Measurements from ENCODE around the gene CAAP1. TPM values are rescaled to one million over a fixed set of nuclear protein-coding genes. Genes with fewer than 3 reads are reported as not detected.
"Not testable (repeated sequence)": the region's sequence is repeated elsewhere in the genome, so short reads cannot be mapped to it uniquely, and the experiment has no call there.

CAAP1 gene
- total RNA-seq, 1 experiment from 2014 or later: 30.5 TPM

- Histone ChIP-seq H4K20me1 (ENCODE audit: control insufficient read depth, insufficient read depth, insufficient read length) (no peaks in the 10 kb centered on the region), H3K14ac (ENCODE audit: insufficient read depth, low read length) (no peak overlapping the region), H3K23ac (ENCODE audit: insufficient read length, low read depth, low read length) (no peak overlapping the region), H2BK120ac (ENCODE audit: low read depth, low read length, poor library complexity, severe bottlenecking) (no peak overlapping the region), H2BK15ac (ENCODE audit: low read depth, low read length) (no peak overlapping the region), H4K91ac (ENCODE audit: insufficient read length, low read depth, low read length) (no peak overlapping the region), H2BK20ac (ENCODE audit: low read depth, low read length, poor library complexity, severe bottlenecking) (no peak overlapping the region), H2AFZ (ENCODE audit: low read length) (no peak overlapping the region), H3K23me2 (ENCODE audit: insufficient read length, low read depth, low read length, poor library complexity, severe bottlenecking) (no peaks in the 10 kb centered on the region), H3K27me3 (ENCODE audit: insufficient read depth, low read length) (no peaks in the 10 kb centered on the region), H2AK5ac (ENCODE audit: insufficient read length, low read length) (no peak overlapping the region), H3K27ac (ENCODE audit: insufficient read length, low read depth, low read length) (no peak overlapping the region), H3K4me1 (ENCODE audit: insufficient read depth, low read length) (no peaks in the 10 kb centered on the region), H4K5ac (ENCODE audit: insufficient read length, low read depth, low read length) (no peak overlapping the region), H2BK12ac (ENCODE audit: insufficient read length, low read depth, low read length) (no peak overlapping the region), H3K56ac (ENCODE audit: insufficient read length, low read depth, low read length) (no peak overlapping the region), H3K18ac (ENCODE audit: insufficient read length, low read depth, low read length) (no peak overlapping the region), H2BK5ac (ENCODE audit: insufficient read length, low read length) (no peak overlapping the region), H3T11ph (ENCODE audit: low read length) (no peak overlapping the region), H3K79me2 (ENCODE audit: insufficient read depth, low read length) (no peaks in the 10 kb centered on the region), H4K8ac (replicated peaks; ENCODE audit: insufficient read length, low read depth, low read length) (no peak overlapping the region), H3K9me3 (ENCODE audit: control insufficient read depth, low read depth, low read length) (peaks cover 17% of the 10 kb centered on the region), H3K4ac (ENCODE audit: low read depth, low read length) (no peak overlapping the region), H3K79me1 (ENCODE audit: insufficient read depth, low read depth, low read length, poor library complexity, severe bottlenecking) (no peaks in the 10 kb centered on the region), H3K9ac (ENCODE audit: extremely low read depth, insufficient read length, low read length) (no peak overlapping the region), H3K4me2 (ENCODE audit: insufficient read depth, insufficient read length, low read length) (no peak overlapping the region)
- no peak overlapping the region for H3K27ac Mint-ChIP-seq
- DNase-seq: no peak
- H3K4me3 Mint-ChIP-seq: no peak overlapping the region
- H3K9me3 Mint-ChIP-seq: peaks cover 25% of the 10 kb centered on the region in 2 experiments
- WGBS (ENCODE audit: extremely low coverage, insufficient read length, low lambda C conversion rate): no CpG with 5 or more reads among the region's 4 CpGs
- no peak for TF ChIP-seq CTCF (conservative IDR thresholded peaks at IDR 0.05)
- no peaks in the 10 kb centered on the region for H3K4me1 Mint-ChIP-seq
- no peaks in the 10 kb centered on the region for H3K27me3 Mint-ChIP-seq (ENCODE audit: low read depth)
- peaks cover 56 to 78% (median 77%) of the 10 kb centered on the region in 3 experiments for H3K36me3 Mint-ChIP-seq (ENCODE audit: insufficient read depth in 1 of 3, low read depth in 3 of 3)
Observed at GRCh38 chr9:26880262-26880661, 12.3 kb downstream of the CAAP1 start.

GRCh38 chr9:26875155-26875554, 17.4 kb downstream of the CAAP1 start:
- H3K4me2 ChIP-seq (ENCODE audit: insufficient read depth, insufficient read length, low read length); H2BK12ac ChIP-seq (ENCODE audit: insufficient read length, low read depth, low read length); H3K27me3 ChIP-seq (ENCODE audit: insufficient read depth, low read length); H3T11ph ChIP-seq (ENCODE audit: low read length); H4K91ac ChIP-seq (ENCODE audit: insufficient read length, low read depth, low read length); H4K5ac ChIP-seq (ENCODE audit: insufficient read length, low read depth, low read length); H3K9me3 ChIP-seq (ENCODE audit: control insufficient read depth, low read depth, low read length); H2BK120ac ChIP-seq (ENCODE audit: low read depth, low read length, poor library complexity, severe bottlenecking); H3K27ac ChIP-seq (ENCODE audit: insufficient read length, low read depth, low read length); H3K27ac Mint-ChIP-seq; H2AFZ ChIP-seq (ENCODE audit: low read length); H3K23ac ChIP-seq (ENCODE audit: insufficient read length, low read depth, low read length); H3K4me1 Mint-ChIP-seq; H2BK20ac ChIP-seq (ENCODE audit: low read depth, low read length, poor library complexity, severe bottlenecking); H3K18ac ChIP-seq (ENCODE audit: insufficient read length, low read depth, low read length); H2BK15ac ChIP-seq (ENCODE audit: low read depth, low read length); H3K9me3 Mint-ChIP-seq; H3K27me3 Mint-ChIP-seq (ENCODE audit: low read depth); H3K4me3 Mint-ChIP-seq; H4K8ac ChIP-seq (replicated peaks; ENCODE audit: insufficient read length, low read depth, low read length); H3K14ac ChIP-seq (ENCODE audit: insufficient read depth, low read length); H3K4me1 ChIP-seq (ENCODE audit: insufficient read depth, low read length); H3K79me1 ChIP-seq (ENCODE audit: insufficient read depth, low read depth, low read length, poor library complexity, severe bottlenecking); H3K23me2 ChIP-seq (ENCODE audit: insufficient read length, low read depth, low read length, poor library complexity, severe bottlenecking); H2AK5ac ChIP-seq (ENCODE audit: insufficient read length, low read length); H3K56ac ChIP-seq (ENCODE audit: insufficient read length, low read depth, low read length); H3K4ac ChIP-seq (ENCODE audit: low read depth, low read length); H3K79me2 ChIP-seq (ENCODE audit: insufficient read depth, low read length); H4K20me1 ChIP-seq (ENCODE audit: control insufficient read depth, insufficient read depth, insufficient read length); H2BK5ac ChIP-seq (ENCODE audit: insufficient read length, low read length); DNase-seq; H3K9ac ChIP-seq (ENCODE audit: extremely low read depth, insufficient read length, low read length): not testable (repeated sequence)
- peaks cover 14 to 38% (median 36%) of the 10 kb centered on the region in 3 experiments; a peak in 6 of 7 replicates for H3K36me3 Mint-ChIP-seq (ENCODE audit: insufficient read depth in 1 of 3, low read depth in 3 of 3)
- WGBS (ENCODE audit: extremely low coverage, insufficient read length, low lambda C conversion rate): no CpG with 5 or more reads among the region's 3 CpGs
